HUES48 (cell line): ENCODE data around the gene LHFPL6.

Experiments used
- H3K27ac ChIP-seq: one replicate; pipeline ENCODE4 v1.7.0; 2013; ENCODE audit warnings: low read depth, low read length, inconsistent platforms
- H3K27me3 ChIP-seq: 2 replicates; pipeline ENCODE4 v1.6.1; 2013; ENCODE audit warnings: mild to moderate bottlenecking, low read length; ENCODE audit not compliant: control insufficient read depth, insufficient read depth
- H3K36me3 ChIP-seq: 2 replicates; pipeline ENCODE4 v1.6.1; 2013; ENCODE audit warnings: low read length; ENCODE audit not compliant: control insufficient read depth, insufficient read depth
- H3K4me1 ChIP-seq: 2 replicates; pipeline ENCODE4 v1.6.1; 2013; ENCODE audit warnings: mild to moderate bottlenecking, low read length; ENCODE audit not compliant: control insufficient read depth, insufficient read depth
- H3K4me3 ChIP-seq: 2 replicates; pipeline ENCODE4 v1.5.1; 2013; ENCODE audit warnings: mild to moderate bottlenecking, low read depth, low read length
- H3K9ac ChIP-seq: 2 replicates; pipeline ENCODE4 v1.6.1; 2013; ENCODE audit warnings: mild to moderate bottlenecking, low read depth, low read length, moderate library complexity
- H3K9me3 ChIP-seq: 2 replicates; pipeline ENCODE4 v1.6.1; 2013; ENCODE audit warnings: low read length; ENCODE audit not compliant: control insufficient read depth, insufficient read depth

The LHFPL6 gene

GRCh38 chr13:39554371-39554770, 48.6 kb downstream of the LHFPL6 start:
- Histone ChIP-seq H3K9ac (no peak overlapping the region), H3K9me3 (no peaks in the 10 kb centered on the region), H3K4me1 (no peaks in the 10 kb centered on the region), H3K27ac (no peak overlapping the region), H3K27me3 (no peaks in the 10 kb centered on the region), H3K36me3 (no peaks in the 10 kb centered on the region), H3K4me3 (no peak overlapping the region)

- H3K27me3 ChIP-seq = no peaks in the 10 kb centered on the region
- no peaks in the 10 kb centered on the region for H3K36me3 ChIP-seq
- no peaks in the 10 kb centered on the region for H3K9me3 ChIP-seq
- no peak overlapping the region for H3K4me3 ChIP-seq
- no peak overlapping the region for H3K9ac ChIP-seq
- peaks cover 6% of the 10 kb centered on the region for H3K4me1 ChIP-seq
- H3K27ac ChIP-seq = no peak overlapping the region
Measured at GRCh38 chr13:39552246-39552645, 50.7 kb downstream of the LHFPL6 start.

- Histone ChIP-seq H3K36me3 (no peaks in the 10 kb centered on the region), H3K9me3 (no peaks in the 10 kb centered on the region), H3K27me3 (no peaks in the 10 kb centered on the region), H3K27ac (no peak overlapping the region), H3K9ac (no peak overlapping the region), H3K4me3 (no peak overlapping the region), H3K4me1 (peaks cover 18% of the 10 kb centered on the region)
Measured at GRCh38 chr13:39550931-39551330, 52.1 kb downstream of the LHFPL6 start.

- Histone ChIP-seq H3K27ac (no peak overlapping the region), H3K36me3 (no peaks in the 10 kb centered on the region), H3K9ac (no peak overlapping the region), H3K4me3 (no peak overlapping the region), H3K27me3 (no peaks in the 10 kb centered on the region), H3K9me3 (no peaks in the 10 kb centered on the region), H3K4me1 (peaks cover 18% of the 10 kb centered on the region)
Measured at GRCh38 chr13:39547108-39547507, 55.9 kb downstream of the LHFPL6 start.

GRCh38 chr13:39542361-39542760, 60.6 kb downstream of the LHFPL6 start:
- Histone ChIP-seq H3K27me3 (no peaks in the 10 kb centered on the region), H3K9ac (no peak overlapping the region), H3K9me3 (no peaks in the 10 kb centered on the region), H3K4me1 (peaks cover 13% of the 10 kb centered on the region), H3K4me3 (no peak overlapping the region), H3K27ac (no peak overlapping the region), H3K36me3 (no peaks in the 10 kb centered on the region)

- Histone ChIP-seq H3K27ac (no peak overlapping the region), H3K4me3 (no peak overlapping the region), H3K4me1 (peaks cover under 1% of the 10 kb centered on the region; the same call in 1 of the 2 replicates), H3K36me3 (no peaks in the 10 kb centered on the region), H3K9ac (no peak overlapping the region), H3K27me3 (no peaks in the 10 kb centered on the region), H3K9me3 (no peaks in the 10 kb centered on the region)
Measured at GRCh38 chr13:39540929-39541605, 61.9 kb downstream of the LHFPL6 start.

- Histone ChIP-seq H3K27ac (no peak overlapping the region), H3K27me3 (no peaks in the 10 kb centered on the region), H3K4me3 (no peak overlapping the region), H3K36me3 (no peaks in the 10 kb centered on the region), H3K9ac (no peak overlapping the region), H3K4me1 (no peaks in the 10 kb centered on the region), H3K9me3 (no peaks in the 10 kb centered on the region)
Measured at GRCh38 chr13:39538816-39539790, 63.9 kb downstream of the LHFPL6 start.

- H3K9ac ChIP-seq = no peak overlapping the region
- no peaks in the 10 kb centered on the region for H3K9me3 ChIP-seq
- no peaks in the 10 kb centered on the region for H3K4me1 ChIP-seq
- no peak overlapping the region for H3K27ac ChIP-seq
- H3K27me3 ChIP-seq = peaks cover 11% of the 10 kb centered on the region
- H3K36me3 ChIP-seq = no peaks in the 10 kb centered on the region
- no peak overlapping the region for H3K4me3 ChIP-seq
Measured at GRCh38 chr13:39536906-39537305, 66.1 kb downstream of the LHFPL6 start.

GRCh38 chr13:39536274-39536673, 66.7 kb downstream of the LHFPL6 start:
- Histone ChIP-seq H3K27ac (no peak overlapping the region), H3K4me3 (no peak overlapping the region), H3K4me1 (no peaks in the 10 kb centered on the region), H3K27me3 (peaks cover 11% of the 10 kb centered on the region), H3K36me3 (no peaks in the 10 kb centered on the region), H3K9me3 (no peaks in the 10 kb centered on the region), H3K9ac (no peak overlapping the region)

- Histone ChIP-seq H3K9me3 (no peaks in the 10 kb centered on the region), H3K9ac (no peak overlapping the region), H3K27me3 (peaks cover 11% of the 10 kb centered on the region), H3K27ac (no peak overlapping the region), H3K4me1 (peaks cover 4% of the 10 kb centered on the region; the same call in 1 of the 2 replicates), H3K4me3 (no peak overlapping the region), H3K36me3 (no peaks in the 10 kb centered on the region)
Measured at GRCh38 chr13:39533651-39534150, 69.3 kb downstream of the LHFPL6 start.

GRCh38 chr13:39531646-39532045, 71.3 kb downstream of the LHFPL6 start:
- H3K27me3 ChIP-seq = peaks cover 11% of the 10 kb centered on the region
- no peaks in the 10 kb centered on the region for H3K36me3 ChIP-seq
- H3K27ac ChIP-seq = no peak overlapping the region
- H3K4me1 ChIP-seq = peaks cover 4% of the 10 kb centered on the region; the same call in 1 of the 2 replicates
- H3K9me3 ChIP-seq = no peaks in the 10 kb centered on the region
- no peak overlapping the region for H3K4me3 ChIP-seq
- H3K9ac ChIP-seq = no peak overlapping the region
